Measurements from ENCODE around the gene UBTD2. TPM values are rescaled to one million over a fixed set of nuclear protein-coding genes. Genes with fewer than 3 reads are reported as not detected.

The UBTD2 gene
- polyA plus RNA-seq, 1 experiment: 9.4 TPM

- POLR2A ChIA-PET: no interaction called here
- CTCF ChIA-PET: interaction anchor here (1.4 kb wide), 1 partner anchor 9 kb away, joined by 3 read pairs; no protein-coding TSS in a partner anchor
- H3K4me3 ChIP-seq (ENCODE audit: low read depth, low read length): no peak overlapping the region
- no peak for DNase-seq (ENCODE audit: low read depth)
- H3K27me3 ChIP-seq (ENCODE audit: control insufficient read depth, insufficient read depth, low read length): no peaks in the 10 kb centered on the region
- H3K36me3 ChIP-seq (ENCODE audit: control insufficient read depth, insufficient read depth, low read length): no peaks in the 10 kb centered on the region
- TF ChIP-seq CTCF (IDR thresholded peaks at IDR 0.05; ENCODE audit: insufficient read depth, low read depth, low read length): no peak
Observed at GRCh38 chr5:172278356-172278755, 5.2 kb downstream of the UBTD2 start.

DNA sequence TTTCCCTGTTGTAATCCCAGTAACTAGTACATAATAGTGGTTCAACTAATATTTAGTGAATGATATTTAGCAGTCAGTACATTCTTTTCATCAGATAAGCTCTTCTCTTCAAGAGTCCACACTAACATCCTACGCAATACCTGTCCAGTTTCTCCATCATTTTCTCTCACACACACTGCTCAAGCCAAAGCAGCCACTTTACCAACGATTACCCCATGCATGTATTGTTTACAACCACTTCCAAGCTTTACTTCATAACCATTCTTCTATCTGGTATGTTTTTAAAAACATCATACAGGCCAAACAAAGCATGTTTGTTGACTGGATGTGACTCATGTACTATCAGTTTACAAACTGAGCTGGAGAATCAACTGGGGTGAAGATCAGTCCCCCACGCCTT, 7.3 kb downstream of the UBTD2 start:
- ChIA-PET CTCF (no interaction called here), POLR2A (interaction anchor here (0.6 kb wide), 1 partner anchor 222 kb away, joined by 4 read pairs; no protein-coding TSS in a partner anchor)
- DNase-seq (ENCODE audit: low read depth): no peak
- Histone ChIP-seq H3K4me3 (ENCODE audit: low read depth, low read length) (no peak overlapping the region), H3K36me3 (ENCODE audit: control insufficient read depth, insufficient read depth, low read length) (no peaks in the 10 kb centered on the region), H3K27me3 (ENCODE audit: control insufficient read depth, insufficient read depth, low read length) (no peaks in the 10 kb centered on the region)
- no peak for TF ChIP-seq CTCF (IDR thresholded peaks at IDR 0.05; ENCODE audit: insufficient read depth, low read depth, low read length)

GRCh38 chr5:172274951-172275753, 8.4 kb downstream of the UBTD2 start:
- CTCF ChIA-PET: no interaction called here

DNA sequence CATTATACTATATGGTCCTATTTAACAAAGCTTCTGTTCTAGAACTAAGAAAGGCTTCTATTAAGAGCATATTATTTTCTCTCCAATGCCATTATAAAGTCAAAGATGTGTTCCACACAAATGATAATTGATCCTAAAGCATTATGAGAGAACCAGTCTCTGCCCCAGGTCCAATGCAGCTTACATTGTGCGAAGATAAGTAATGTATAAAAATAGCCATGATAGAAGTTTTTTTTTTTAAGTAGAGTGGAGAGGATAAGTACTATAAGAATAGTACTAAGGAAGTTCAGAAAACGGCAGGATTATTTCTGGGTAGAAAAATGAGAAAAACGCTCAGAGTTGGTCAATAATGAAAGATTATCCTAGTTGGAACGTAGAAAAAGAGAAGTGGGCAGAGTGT, 15.6 kb downstream of the UBTD2 start:
- Histone ChIP-seq H3K36me3 (ENCODE audit: control insufficient read depth, insufficient read depth, low read length) (no peaks in the 10 kb centered on the region), H3K4me3 (ENCODE audit: low read depth, low read length) (no peak overlapping the region), H3K27me3 (ENCODE audit: control insufficient read depth, insufficient read depth, low read length) (no peaks in the 10 kb centered on the region)
- no peak for TF ChIP-seq CTCF (IDR thresholded peaks at IDR 0.05; ENCODE audit: insufficient read depth, low read depth, low read length)
- CTCF ChIA-PET: interaction anchor here (0.7 kb wide), 1 partner anchor 15 kb away, joined by 3 read pairs; no protein-coding TSS in a partner anchor
- POLR2A ChIA-PET: no interaction called here
- no peak for DNase-seq (ENCODE audit: low read depth)

More at GRCh38 chr5:172274951-172275753, 8.4 kb downstream of the UBTD2 start:
- no peak overlapping the region for H3K4me3 ChIP-seq (ENCODE audit: low read depth, low read length)
- H3K36me3 ChIP-seq (ENCODE audit: control insufficient read depth, insufficient read depth, low read length): no peaks in the 10 kb centered on the region
- DNase-seq (ENCODE audit: low read depth): no peak
- no peaks in the 10 kb centered on the region for H3K27me3 ChIP-seq (ENCODE audit: control insufficient read depth, insufficient read depth, low read length)
- POLR2A ChIA-PET: no interaction called here
- no peak for TF ChIP-seq CTCF (IDR thresholded peaks at IDR 0.05; ENCODE audit: insufficient read depth, low read depth, low read length)

- DNase-seq (ENCODE audit: low read depth): no peak
- TF ChIP-seq CTCF (IDR thresholded peaks at IDR 0.05; ENCODE audit: insufficient read depth, low read depth, low read length): no peak
- POLR2A ChIA-PET: no interaction called here
- no peaks in the 10 kb centered on the region for H3K27me3 ChIP-seq (ENCODE audit: control insufficient read depth, insufficient read depth, low read length)
- H3K36me3 ChIP-seq (ENCODE audit: control insufficient read depth, insufficient read depth, low read length): no peaks in the 10 kb centered on the region
- no peak overlapping the region for H3K4me3 ChIP-seq (ENCODE audit: low read depth, low read length)
- CTCF ChIA-PET: interaction anchor here (0.8 kb wide), 1 partner anchor 24 kb away, joined by 3 read pairs; no protein-coding TSS in a partner anchor
Observed at GRCh38 chr5:172266676-172267092, 16.9 kb downstream of the UBTD2 start.
